Ramos (cell line): ENCODE results near the gene FXYD2.

Source experiments
- in situ Hi-C: fragments of 300-500 bp; cut with MboI; formaldehyde crosslinking; loops from one replicate; pipeline ENCODE4 v1.14.3; 2022; ENCODE audit warnings: low sequenced_read_pairs; ENCODE audit not compliant: unreplicated experiment

Gene FXYD2

DNA sequence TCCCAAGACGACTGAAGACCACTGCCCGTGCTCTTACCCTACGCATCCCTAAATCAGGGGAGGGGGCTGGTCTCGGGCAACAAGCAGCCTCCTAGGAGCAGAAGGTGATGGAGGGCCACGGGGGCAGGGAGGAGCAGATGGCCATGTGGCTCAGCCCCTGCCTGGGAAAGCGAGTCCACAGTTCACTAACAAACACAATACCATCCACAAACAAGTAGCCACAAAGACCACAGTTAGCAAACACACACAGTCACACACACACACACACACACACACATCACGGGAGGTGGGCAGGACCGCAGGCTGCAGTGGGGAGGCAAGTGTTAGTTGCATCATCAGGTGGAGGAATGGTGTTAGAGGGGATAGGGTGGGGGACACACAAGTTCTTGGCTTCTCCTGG, 13.2 kb upstream of the FXYD2 start:
- in situ Hi-C loops, result no loop called here

- in situ Hi-C loops, result no loop called here
Measured at GRCh38 chr11:117837070-117837776, 12.7 kb upstream of the FXYD2 start.

DNA sequence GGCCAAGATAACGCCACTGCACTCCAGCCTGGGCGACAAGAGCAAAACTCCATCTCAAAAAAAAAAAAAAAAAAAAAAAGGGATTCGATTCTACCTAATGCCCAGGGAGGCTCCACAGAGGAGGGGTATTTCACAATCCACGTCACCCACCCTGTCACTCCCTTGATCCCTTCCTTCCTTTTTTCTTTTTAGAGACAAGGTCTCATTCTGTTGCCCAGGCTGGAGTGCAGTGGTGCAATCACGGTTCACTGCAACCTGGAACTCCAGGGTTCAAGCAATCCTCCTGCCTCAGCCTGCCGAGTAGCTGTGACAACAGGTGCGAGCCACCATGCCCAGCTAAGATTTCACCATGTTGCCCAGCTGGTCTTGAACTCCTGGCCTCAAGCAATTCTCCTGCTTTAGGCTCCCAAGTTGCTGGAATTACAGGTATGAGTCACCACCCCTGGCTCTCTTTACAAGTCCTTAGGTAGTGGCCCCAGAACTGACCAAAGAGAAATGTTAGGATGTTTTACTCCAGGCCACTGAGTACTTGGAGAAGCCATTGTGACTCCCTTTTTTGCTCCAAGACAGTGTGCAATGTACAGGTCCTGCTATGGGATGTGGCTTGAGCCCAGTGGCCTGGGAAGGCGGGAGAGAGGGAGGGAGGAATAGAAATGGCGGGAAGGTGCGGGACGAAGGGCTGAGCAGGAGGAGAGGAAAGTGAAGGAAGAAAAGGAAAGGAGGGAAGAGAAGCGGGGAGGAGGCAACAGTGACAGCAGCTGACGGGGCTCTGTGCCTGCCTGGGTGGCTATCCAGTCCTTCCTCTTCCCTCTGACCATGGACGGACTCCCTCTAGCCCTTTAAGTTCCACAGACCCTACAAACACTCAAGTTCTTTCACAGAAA, 11.8 kb upstream of the FXYD2 start:
- in situ Hi-C loops, result no loop called here

- in situ Hi-C loops, result no loop called here
Measured at GRCh38 chr11:117835576-117835975, 11.0 kb upstream of the FXYD2 start.

DNA sequence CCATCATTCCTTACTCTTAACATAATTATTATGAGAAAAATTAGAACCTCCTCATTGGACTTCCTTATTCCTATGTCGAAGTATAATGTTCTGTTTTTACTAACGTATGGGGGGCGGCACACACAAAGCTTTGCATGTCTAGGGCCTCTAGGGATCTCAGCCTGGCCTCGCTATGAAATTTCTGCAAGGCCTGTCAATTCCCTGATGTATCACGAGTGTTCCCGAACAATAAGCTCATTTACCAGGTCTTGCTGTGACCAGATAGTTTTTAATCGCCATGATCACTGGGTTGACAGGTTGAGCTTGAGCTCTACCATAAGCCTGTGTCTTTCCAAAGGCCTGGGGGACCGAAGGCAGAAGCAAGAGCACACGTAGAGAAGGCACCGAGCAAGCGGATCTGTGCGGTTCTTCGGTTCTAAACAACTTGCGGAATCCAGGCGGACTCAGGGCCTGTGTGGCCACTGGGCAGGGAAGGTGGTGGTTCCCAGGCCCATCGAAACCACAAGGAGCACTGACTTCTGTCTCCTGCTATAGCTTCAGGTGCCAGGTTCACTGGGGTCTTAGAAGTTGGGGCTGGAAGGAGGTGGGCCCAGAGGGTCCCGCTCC, 10.4 kb upstream of the FXYD2 start:
- in situ Hi-C loops, result no loop called here

DNA sequence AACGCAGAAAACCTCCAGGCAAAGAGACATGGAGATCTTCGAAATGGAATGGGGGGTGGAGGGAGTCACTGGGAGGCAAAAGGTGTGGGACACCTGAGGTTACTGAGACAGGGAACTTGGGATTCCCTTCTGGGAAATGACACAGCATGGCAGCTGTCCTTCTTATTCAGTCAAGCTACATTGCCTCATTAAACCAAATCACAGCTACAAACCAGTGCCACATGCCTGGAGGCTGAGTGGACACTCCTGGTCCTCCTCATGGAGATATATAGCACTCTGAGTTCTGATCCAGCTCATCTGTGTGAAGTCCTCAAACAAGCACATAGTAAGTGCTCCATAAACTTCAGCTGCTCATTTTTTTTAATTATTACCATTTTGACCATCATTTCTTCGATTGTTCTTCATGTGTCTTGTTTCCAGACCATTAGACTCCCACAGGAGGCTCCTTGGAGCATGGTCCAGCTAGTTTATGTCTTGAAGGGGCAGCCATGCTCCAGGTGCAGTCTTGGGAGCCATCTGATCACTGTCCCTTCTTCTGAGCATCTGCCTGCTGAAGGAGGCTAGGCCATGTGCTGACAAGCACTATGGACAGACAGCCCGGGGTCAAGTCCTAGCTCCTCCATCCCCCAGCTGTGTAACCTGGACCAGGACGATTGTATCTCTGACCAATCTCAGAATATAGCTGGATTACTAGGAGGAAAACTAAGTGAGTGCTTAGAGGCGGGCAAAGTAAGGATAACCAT, 9.7 kb upstream of the FXYD2 start:
- in situ Hi-C loops, result no loop called here

DNA sequence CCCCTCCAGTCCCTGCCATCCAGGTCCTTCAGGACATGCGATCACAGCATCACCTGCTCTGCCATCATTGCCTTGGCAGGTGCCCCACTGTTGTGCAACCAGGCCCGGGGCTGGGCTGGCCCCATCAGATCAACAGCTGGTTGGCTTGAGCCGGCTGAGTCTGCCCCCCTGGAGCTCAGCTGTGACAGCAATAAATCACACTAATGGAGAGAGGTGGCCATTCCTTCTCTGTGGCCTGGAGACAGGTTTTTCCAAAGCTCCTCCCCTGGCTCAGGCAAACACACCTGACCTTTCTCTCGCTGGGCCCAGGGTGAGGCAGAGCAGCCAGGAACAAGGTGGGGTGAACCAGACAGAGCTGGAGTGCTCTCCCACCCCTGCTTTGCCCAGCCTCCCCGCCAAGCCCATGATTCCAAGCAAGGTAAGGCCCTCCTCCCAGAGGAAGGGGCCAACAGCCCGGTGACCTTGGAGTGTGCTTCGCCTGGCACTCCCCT, 8.9 kb upstream of the FXYD2 start:
- in situ Hi-C loops, result no loop called here

DNA sequence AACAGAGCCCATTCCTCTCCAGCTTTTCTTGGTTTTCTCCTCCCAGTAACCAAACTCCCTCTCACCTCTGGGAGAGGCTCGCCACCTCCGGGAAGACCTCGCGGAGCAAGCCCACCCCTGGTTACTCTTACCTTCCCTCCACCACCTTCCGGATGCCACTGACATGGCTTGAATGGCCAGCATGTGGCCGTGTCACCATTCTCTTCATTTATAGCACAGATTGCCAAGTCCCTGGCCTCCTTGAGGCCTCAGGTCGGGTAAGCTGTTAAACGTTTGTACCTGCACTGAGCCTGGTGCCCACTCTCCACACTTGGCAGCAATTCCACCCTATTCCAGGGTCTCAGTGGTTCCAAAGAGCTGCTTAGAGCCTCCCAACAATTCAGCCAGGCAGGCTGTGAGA, 8.0 kb upstream of the FXYD2 start:
- in situ Hi-C loops, result no loop called here

- in situ Hi-C loops, result no loop called here
Measured at GRCh38 chr11:117831661-117832415, 7.3 kb upstream of the FXYD2 start.

- in situ Hi-C loops, result no loop called here
Measured at GRCh38 chr11:117830674-117831351, 6.3 kb upstream of the FXYD2 start.

DNA sequence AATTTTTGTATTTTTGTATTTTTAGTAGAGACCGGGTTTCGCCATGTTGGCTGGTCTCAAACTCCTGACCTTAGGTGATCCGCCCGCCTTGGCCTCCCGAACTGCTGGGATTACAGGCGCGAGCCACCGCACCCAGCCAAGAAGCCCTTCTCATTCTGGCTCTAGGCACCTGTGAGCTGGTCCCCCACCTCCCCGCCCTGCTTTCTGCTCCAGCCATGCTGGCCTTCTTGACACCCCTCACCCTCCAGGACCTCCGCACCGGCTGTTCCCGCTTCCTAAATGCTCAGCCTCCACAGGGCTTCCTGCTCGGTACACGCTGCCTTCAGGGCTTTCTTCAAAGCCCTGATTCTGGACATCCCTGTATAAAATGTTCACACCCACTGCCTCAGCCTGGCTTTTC, 5.5 kb upstream of the FXYD2 start:
- in situ Hi-C loops, result no loop called here

GRCh38 chr11:117829369-117829725, 4.8 kb upstream of the FXYD2 start:
- in situ Hi-C loops, result no loop called here

GRCh38 chr11:117828611-117829368, 4.2 kb upstream of the FXYD2 start:
- in situ Hi-C loops, result no loop called here

DNA sequence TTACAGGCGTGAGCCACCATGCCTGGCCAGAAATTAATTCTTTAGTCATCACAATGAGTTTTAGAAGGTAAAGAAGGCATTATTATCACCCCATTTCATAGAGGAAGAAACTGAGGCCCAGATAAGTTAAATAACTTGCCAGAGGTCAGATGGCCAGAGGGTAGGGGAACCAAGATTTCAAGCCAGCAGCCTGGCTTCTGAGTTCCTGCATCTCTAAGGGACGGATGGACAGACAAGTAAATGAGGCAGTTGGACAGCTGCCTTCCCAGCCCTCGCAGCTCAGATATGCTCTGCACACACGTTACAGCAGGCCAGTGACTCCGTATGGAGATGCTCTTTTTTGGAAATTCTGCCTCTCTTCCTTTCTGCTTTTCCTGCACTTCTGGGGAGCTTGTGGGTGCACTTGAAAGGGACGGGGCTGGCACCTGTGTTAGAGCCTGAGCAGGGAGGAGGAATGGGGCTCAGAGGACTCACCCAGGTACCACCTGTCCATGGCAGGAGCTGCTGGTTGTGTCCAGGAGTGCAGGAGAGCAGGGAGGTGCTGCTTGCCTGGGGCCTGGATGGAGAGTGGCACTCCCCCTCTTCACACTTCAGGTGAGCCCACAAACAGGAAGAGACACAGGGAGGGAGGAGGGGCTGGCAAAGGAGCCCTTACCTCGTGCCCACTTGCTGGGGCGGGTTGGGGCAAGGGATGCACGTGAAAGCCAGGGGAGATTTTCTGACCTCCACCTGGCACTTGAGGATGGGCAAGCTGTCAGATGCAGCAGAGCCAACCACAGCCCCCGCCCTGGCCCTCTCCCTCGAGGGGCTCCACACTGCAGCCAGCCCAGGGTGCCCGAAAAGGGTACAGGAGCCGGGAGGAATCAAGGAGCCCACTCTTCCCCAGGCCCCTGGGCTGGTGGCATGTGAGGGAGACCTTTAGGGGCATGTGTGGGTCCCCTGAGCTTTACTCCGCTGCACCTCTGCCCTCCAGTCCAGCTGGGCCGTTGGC, 3.3 kb upstream of the FXYD2 start:
- in situ Hi-C loops, result no loop called here

DNA sequence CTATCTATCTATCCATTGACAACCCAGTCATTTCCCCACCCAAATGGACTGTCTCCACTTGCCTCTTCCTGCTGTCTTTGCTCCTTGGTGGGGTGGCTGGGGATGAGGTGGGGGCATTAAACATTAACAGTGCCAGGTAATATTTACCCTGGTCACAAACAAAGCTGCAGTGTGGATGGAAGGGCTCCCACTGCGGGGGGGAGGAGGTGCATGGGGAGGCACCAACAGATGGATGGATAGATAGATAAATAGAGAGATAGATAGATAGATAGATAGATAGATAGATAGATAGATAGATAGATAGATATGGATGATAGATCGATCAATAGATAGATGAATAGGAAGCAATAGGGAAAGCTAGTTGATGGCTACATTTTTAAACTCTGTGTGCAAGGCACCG, 2.3 kb upstream of the FXYD2 start:
- in situ Hi-C loops, result no loop called here

- in situ Hi-C loops, result no loop called here
Measured at GRCh38 chr11:117826190-117826570, 1.6 kb upstream of the FXYD2 start.

DNA sequence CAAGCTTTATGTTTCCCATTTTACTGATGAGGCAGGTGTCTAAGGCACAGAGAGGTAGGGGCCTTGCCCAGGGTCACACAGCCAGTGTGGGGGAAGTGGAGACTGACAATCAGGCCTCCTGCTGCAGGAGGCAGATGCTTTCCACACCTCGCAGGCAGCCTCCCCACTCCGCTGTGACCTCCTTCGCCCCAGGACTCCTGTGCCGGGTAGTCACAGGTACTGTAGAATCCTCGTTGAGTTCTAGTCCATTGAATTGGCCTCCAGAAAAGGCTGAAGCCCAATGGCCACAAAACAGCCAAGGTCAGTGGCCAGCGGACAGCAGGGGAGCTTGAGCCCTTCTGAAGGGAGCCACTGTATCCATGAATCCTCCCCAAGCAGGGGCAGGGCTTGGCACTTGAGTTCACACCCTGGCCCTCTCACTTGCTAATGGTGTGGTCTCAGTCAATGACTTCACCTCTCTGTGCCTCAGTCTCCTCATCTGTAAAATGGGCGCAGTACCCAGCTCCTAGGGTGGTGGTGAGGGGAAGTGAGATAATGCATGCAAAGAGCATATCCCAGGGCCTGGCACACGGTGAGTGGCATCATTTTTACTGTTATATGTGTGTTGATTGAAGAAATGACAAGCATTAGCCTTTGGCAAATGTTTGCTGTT, 1.1 kb upstream of the FXYD2 start:
- in situ Hi-C loops, result no loop called here
